ENCODE measurements around the gene ZNF367. TPM values are rescaled to one million over a fixed set of nuclear protein-coding genes. Genes with fewer than 3 reads are reported as not detected.

The ZNF367 gene
- total and polyA plus RNA-seq, 2 experiments from 2014 or later, result 2.5 to 12.3 TPM

DNA sequence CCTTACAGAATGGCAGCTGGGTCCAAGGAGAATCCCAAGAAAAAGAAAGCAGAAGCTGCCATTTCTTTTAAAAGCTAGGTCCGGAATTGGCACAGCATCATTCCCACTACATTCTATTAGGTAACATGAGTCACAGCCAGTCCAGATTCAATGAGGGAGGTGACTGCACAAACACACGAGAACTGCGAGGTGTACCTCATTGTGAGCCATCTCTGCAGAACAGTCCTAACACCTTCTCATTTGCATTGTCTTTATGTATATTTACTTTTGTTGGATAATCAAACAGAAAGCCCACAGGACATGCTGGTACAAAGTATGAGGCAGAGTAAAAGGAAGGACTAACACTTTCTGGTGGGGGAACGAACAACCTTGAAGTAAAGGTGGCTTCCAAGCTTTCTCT lies 17.2 kb upstream of the ZNF367 start:
- no peaks in the 10 kb centered on the region for H3K36me3 ChIP-seq (ENCODE audit: insufficient read depth)
- H3K9me2 ChIP-seq (ENCODE audit: insufficient read depth), result no peaks in the 10 kb centered on the region
- Mint-ChIP-seq H3K9me3 (no peaks in the 10 kb centered on the region), H3K4me1 (no peaks in the 10 kb centered on the region), H3K36me3 (ENCODE audit: low read depth) (no peaks in the 10 kb centered on the region), H3K27ac (no peak overlapping the region), H3K27me3 (ENCODE audit: insufficient read depth, low read depth, poor library complexity) (peaks cover 10% of the 10 kb centered on the region), H3K4me3 (no peak overlapping the region)
- no peak for DNase-seq (ENCODE audit: low spot score)
- no peak overlapping the region for H3K4me2 ChIP-seq
- no peak overlapping the region for H3K27ac ChIP-seq (ENCODE audit: low read depth)
- H3K79me2 ChIP-seq (replicated peaks; ENCODE audit: insufficient read depth), result no peaks in the 10 kb centered on the region
- no peaks in the 10 kb centered on the region for H3K4me1 ChIP-seq (ENCODE audit: insufficient read depth)
- H3F3A ChIP-seq (replicated peaks; ENCODE audit: low read depth), result no peaks in the 10 kb centered on the region
- no peak for ATAC-seq
- H2AFZ ChIP-seq, result peak overlapping the region; percentile 38; the same call in 1 of the 2 replicates
- no peaks in the 10 kb centered on the region for H4K20me1 ChIP-seq (replicated peaks; ENCODE audit: insufficient read depth)
- no peak overlapping the region for H3K4me3 ChIP-seq
- H3K27me3 ChIP-seq (ENCODE audit: insufficient read depth), result no peaks in the 10 kb centered on the region
- TF ChIP-seq ZNF114 (CRISPR knock-in tag; IDR thresholded peaks at IDR 0.05) (no peak), POLR2AphosphoS5 (IDR thresholded peaks at IDR 0.05; ENCODE audit: low read depth) (no peak), STAT1 (IDR thresholded peaks at IDR 0.05; ENCODE audit: unreplicated experiment) (no peak), NANOG (IDR thresholded peaks at IDR 0.05; ENCODE audit: borderline replicate concordance) (no peak), EZH2phosphoT487 (IDR thresholded peaks at IDR 0.05; ENCODE audit: unreplicated experiment) (no peak), CTCF (conservative IDR thresholded peaks at IDR 0.05; ENCODE audit: low read depth in 2 of 2) (no peak)

GRCh38 chr9:96430377-96430776 lies 12.2 kb upstream of the ZNF367 start:
- DNase-seq (ENCODE audit: low spot score) (no peak), ATAC-seq (no peak)
- Histone ChIP-seq H3K4me2 (no peak overlapping the region), H3K36me3 (ENCODE audit: insufficient read depth) (no peaks in the 10 kb centered on the region), H4K20me1 (replicated peaks; ENCODE audit: insufficient read depth) (no peaks in the 10 kb centered on the region), H3K27ac (ENCODE audit: low read depth) (no peak overlapping the region), H3K4me1 (ENCODE audit: insufficient read depth) (no peaks in the 10 kb centered on the region), H3K4me3 (no peak overlapping the region), H2AFZ (no peak overlapping the region), H3F3A (replicated peaks; ENCODE audit: low read depth) (no peaks in the 10 kb centered on the region), H3K27me3 (ENCODE audit: insufficient read depth) (no peaks in the 10 kb centered on the region), H3K79me2 (replicated peaks; ENCODE audit: insufficient read depth) (no peaks in the 10 kb centered on the region), H3K9me2 (ENCODE audit: insufficient read depth) (no peaks in the 10 kb centered on the region)
- no peaks in the 10 kb centered on the region for H3K9me3 Mint-ChIP-seq
- H3K4me3 Mint-ChIP-seq, result no peak overlapping the region
- H3K27me3 Mint-ChIP-seq (ENCODE audit: insufficient read depth, low read depth, poor library complexity), result peaks cover 6% of the 10 kb centered on the region
- H3K27ac Mint-ChIP-seq, result no peak overlapping the region
- H3K4me1 Mint-ChIP-seq, result no peaks in the 10 kb centered on the region
- no peaks in the 10 kb centered on the region for H3K36me3 Mint-ChIP-seq (ENCODE audit: low read depth)
- TF ChIP-seq, protein P1, sequence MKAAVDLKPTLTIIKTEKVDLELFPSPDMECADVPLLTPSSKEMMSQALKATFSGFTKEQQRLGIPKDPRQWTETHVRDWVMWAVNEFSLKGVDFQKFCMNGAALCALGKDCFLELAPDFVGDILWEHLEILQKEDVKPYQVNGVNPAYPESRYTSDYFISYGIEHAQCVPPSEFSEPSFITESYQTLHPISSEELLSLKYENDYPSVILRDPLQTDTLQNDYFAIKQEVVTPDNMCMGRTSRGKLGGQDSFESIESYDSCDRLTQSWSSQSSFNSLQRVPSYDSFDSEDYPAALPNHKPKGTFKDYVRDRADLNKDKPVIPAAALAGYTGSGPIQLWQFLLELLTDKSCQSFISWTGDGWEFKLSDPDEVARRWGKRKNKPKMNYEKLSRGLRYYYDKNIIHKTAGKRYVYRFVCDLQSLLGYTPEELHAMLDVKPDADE (IDR thresholded peaks at IDR 0.05), result no peak
- TF ChIP-seq POLR2AphosphoS5 (IDR thresholded peaks at IDR 0.05; ENCODE audit: low read depth), result no peak
- TF ChIP-seq NANOG (IDR thresholded peaks at IDR 0.05; ENCODE audit: borderline replicate concordance), result no peak
- TF ChIP-seq, protein P2, sequence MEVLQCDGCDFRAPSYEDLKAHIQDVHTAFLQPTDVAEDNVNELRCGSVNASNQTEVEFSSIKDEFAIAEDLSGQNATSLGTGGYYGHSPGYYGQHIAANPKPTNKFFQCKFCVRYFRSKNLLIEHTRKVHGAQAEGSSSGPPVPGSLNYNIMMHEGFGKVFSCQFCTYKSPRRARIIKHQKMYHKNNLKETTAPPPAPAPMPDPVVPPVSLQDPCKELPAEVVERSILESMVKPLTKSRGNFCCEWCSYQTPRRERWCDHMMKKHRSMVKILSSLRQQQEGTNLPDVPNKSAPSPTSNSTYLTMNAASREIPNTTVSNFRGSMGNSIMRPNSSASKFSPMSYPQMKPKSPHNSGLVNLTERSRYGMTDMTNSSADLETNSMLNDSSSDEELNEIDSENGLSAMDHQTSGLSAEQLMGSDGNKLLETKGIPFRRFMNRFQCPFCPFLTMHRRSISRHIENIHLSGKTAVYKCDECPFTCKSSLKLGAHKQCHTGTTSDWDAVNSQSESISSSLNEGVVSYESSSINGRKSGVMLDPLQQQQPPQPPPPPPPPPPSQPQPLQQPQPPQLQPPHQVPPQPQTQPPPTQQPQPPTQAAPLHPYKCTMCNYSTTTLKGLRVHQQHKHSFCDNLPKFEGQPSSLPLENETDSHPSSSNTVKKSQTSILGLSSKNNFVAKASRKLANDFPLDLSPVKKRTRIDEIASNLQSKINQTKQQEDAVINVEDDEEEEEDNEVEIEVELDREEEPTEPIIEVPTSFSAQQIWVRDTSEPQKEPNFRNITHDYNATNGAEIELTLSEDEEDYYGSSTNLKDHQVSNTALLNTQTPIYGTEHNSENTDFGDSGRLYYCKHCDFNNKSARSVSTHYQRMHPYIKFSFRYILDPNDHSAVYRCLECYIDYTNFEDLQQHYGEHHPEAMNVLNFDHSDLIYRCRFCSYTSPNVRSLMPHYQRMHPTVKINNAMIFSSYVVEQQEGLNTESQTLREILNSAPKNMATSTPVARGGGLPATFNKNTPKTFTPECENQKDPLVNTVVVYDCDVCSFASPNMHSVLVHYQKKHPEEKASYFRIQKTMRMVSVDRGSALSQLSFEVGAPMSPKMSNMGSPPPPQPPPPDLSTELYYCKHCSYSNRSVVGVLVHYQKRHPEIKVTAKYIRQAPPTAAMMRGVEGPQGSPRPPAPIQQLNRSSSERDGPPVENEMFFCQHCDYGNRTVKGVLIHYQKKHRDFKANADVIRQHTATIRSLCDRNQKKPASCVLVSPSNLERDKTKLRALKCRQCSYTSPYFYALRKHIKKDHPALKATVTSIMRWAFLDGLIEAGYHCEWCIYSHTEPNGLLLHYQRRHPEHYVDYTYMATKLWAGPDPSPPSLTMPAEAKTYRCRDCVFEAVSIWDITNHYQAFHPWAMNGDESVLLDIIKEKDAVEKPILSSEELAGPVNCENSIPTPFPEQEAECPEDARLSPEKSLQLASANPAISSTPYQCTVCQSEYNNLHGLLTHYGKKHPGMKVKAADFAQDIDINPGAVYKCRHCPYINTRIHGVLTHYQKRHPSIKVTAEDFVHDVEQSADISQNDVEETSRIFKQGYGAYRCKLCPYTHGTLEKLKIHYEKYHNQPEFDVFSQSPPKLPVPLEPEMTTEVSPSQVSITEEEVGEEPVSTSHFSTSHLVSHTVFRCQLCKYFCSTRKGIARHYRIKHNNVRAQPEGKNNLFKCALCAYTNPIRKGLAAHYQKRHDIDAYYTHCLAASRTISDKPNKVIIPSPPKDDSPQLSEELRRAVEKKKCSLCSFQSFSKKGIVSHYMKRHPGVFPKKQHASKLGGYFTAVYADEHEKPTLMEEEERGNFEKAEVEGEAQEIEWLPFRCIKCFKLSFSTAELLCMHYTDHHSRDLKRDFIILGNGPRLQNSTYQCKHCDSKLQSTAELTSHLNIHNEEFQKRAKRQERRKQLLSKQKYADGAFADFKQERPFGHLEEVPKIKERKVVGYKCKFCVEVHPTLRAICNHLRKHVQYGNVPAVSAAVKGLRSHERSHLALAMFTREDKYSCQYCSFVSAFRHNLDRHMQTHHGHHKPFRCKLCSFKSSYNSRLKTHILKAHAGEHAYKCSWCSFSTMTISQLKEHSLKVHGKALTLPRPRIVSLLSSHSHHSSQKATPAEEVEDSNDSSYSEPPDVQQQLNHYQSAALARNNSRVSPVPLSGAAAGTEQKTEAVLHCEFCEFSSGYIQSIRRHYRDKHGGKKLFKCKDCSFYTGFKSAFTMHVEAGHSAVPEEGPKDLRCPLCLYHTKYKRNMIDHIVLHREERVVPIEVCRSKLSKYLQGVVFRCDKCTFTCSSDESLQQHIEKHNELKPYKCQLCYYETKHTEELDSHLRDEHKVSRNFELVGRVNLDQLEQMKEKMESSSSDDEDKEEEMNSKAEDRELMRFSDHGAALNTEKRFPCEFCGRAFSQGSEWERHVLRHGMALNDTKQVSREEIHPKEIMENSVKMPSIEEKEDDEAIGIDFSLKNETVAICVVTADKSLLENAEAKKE (CRISPR knock-in tag; IDR thresholded peaks at IDR 0.05), result no peak
- TF ChIP-seq ZNF331 (CRISPR knock-in tag; IDR thresholded peaks at IDR 0.05; ENCODE audit: low read depth), result no peak
- no peak for TF ChIP-seq CTCF (conservative IDR thresholded peaks at IDR 0.05; ENCODE audit: low read depth in 2 of 2)
